HG03575 (cell line): Measurements from ENCODE around the gene DHRS12.

Experiments
- ATAC-seq: cut with Tn5 transposase; IDR thresholded peaks from one replicate; pipeline ENCODE4 v1.9.1; 2021; ENCODE audit not compliant: unreplicated experiment, insufficient number of reproducible peaks, low FRiP score; ENCODE audit errors: extremely low read depth

Gene DHRS12, protein sequence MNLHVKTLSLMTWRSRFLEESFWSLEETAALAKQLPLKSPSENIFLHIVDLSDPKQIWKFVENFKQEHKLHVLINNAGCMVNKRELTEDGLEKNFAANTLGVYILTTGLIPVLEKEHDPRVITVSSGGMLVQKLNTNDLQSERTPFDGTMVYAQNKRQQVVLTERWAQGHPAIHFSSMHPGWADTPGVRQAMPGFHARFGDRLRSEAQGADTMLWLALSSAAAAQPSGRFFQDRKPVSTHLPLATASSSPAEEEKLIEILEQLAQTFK

DNA sequence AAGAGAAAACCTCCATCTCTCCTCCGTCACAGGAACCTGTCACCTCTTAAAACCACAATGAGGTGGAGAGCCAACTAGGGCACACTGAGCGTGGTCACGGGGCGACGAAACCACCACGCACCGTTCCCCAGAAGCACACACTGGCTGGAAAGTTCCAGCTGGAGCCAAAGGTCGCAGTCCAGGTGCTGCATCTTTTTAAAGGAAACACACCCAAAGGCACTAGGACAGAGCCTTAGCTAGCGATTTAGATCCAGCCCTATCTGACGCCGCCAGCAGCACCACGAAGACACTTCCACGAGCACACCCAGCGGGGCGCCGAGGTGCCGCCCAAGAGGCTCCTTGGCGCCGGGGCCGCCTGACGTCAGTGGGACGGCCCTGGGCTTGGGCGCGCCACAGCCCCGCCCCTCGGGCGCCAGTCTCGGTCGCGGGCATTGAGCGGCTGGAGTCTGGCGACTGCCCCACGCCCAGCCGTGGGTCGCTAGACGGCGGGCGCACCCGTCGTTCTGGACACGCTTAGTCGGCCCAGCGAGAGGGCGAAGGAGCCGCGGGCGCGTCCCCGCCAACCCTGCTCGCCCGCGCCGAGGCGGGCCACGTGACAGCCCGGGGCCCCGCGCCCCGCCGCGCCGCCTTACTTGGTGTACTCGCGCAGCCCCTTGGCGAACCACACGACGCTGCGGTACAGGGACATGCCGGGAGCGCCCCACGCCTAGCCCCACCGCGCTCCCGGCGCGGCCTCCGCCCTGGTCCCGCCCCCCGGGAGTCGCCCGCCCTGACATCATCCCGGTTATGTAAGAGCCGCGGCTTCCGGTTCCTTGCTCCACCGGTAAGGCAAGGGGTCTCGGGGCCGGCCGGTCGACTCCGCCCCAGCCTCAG is at the start of gene DHRS12:
Gene DHRS12 (minus strand): TSS at position 742 of the 873 bp plus-strand sequence. CDS start 4,504 bp downstream, outside the sequence.
- ATAC-seq: peak; percentile 55

- no peak for ATAC-seq
Measured at GRCh38 chr13:51849145-51850101, 45.5 kb upstream of the DHRS12 start.

- ATAC-seq: no peak
Measured at GRCh38 chr13:51848674-51849073, 44.7 kb upstream of the DHRS12 start.

DNA sequence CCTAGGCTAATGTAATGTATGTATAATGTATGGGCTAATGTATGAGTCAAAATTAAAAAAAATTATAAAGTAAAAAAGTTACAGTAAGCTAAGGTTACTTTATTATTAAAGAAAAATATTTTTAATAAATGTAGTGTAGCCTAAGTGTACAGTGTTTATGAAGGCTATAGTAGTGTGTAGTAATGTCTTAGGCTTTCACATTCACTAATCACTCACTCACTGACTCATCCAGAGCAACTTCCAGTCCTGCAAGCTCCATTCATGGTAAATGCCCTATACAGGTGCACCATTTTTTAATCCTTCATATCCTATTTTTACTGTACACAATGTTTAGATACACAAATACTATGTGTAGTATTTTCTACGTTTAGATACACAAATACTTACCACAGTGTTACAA is 42.8 kb upstream of the DHRS12 start:
- no peak for ATAC-seq

GRCh38 chr13:51845574-51846318 is 41.8 kb upstream of the DHRS12 start:
- ATAC-seq: no peak

GRCh38 chr13:51844862-51845573 is 41.1 kb upstream of the DHRS12 start, which contains the start of gene TMEM272:
TSS of gene TMEM272 (minus strand) at chr13:51845177. CDS start at chr13:51838530, 6,647 bp downstream.
- no peak for ATAC-seq

DNA sequence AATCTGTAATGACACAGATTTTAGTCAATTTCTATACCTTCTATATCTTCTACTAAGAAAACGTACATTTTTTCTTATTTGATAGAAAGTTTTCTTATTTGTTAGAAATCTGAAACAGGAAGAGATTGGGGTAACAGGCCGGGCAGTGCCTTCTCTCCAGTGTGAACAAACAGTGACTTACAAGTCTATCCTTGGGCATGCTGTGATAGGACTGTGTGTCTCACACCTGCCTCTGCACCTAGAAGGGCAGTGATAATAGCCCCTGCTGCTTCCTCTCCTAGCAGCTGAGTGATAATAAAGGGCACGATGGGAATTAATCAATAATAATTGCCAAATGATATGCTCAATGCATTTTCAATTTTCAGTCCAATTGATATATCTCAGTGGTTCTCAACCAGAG is 39.6 kb upstream of the DHRS12 start:
- no peak for ATAC-seq

GRCh38 chr13:51841732-51842131 is 37.8 kb upstream of the DHRS12 start:
- ATAC-seq: no peak

DNA sequence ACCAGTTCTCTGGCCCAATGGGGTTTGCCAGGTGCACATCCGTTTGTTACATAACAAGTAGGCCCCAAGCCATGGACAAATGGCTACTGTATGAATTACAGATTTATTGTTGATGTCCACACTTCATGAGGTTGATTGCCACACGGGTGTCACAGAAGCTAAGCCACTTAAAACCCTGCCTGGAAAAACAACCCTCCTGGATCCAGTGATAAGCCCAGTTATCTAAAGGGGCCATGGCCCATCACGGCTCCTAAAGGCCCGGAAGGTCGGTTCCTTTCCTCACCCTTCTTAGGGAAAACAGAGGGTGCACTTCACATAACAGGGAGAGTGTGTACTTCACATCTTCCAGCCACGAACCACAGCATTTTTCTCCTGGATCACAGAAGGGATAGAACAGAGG is 37.0 kb upstream of the DHRS12 start:
- no peak for ATAC-seq

GRCh38 chr13:51839711-51840540 is 36.0 kb upstream of the DHRS12 start:
- no peak for ATAC-seq

GRCh38 chr13:51838240-51838846 is 34.4 kb upstream of the DHRS12 start:
- ATAC-seq: no peak

DNA sequence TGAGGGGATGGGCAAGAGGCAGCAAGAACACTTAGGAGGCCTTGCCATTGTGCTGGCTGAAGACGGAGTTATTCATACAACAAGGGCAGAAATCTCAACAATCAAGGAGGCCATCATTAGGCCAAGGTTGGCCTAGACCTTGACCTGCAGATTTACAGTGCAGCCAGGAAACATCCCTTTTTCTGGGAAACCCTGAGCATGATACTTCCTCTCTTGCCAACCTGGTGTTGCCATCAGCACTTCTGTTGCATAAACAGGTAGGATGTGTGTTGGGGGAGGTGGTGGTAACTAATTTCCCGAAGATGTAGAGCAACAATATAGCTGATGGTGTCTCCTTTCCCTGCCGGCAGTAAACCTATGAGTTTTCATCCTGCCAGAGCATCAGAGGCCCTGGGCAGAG is 33.1 kb upstream of the DHRS12 start:
- no peak for ATAC-seq

DNA sequence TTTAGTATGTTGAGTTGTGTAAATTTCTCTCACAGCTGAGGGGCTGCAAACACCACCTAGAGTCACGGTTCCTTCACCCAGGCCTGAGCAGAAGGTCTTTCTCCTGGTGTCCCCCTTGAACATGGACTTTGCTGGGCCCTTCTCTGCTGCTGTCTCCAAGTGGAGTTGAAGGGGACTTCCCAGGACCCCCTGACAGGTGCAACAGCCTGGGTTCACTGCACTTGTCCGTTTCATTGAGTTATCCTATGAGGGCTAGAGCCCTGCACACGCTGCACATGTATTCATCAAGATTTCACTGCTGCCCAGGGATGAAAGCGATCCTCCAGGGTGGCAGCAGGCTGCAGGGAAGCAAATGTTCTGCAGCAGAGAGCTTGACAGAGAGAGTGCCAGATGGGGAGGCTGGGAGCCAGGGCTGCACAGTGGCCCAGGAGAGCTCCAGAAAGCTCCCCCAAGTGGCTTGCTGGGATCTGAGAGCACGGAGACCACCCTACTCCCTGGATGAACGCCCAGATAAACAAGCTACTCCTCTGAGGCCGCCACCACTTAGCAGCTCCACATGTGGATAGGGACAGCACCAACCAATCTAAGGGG is 30.7 kb upstream of the DHRS12 start:
- ATAC-seq: no peak

DNA sequence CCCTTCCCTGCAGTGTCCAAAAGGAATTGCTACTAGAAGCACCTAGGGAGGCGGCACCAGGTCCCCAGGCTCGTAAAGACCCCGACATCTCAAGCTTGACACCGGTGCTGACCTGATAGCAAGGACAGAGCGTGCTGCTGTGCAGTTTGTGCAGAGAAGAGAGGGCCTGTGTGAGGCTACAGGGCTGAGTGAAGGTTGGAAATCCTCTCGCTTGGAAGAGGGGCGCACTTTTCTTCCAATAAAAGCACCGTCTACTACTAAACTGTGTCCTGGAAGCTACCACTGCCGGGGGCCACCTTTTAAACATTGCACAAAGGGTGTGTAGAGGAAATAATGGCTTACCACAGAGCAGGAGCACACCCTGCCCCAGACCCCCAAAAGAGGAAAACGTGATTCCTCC is 30.0 kb upstream of the DHRS12 start:
- ATAC-seq: no peak

- no peak for ATAC-seq
Measured at GRCh38 chr13:51832471-51833152, 28.6 kb upstream of the DHRS12 start.

GRCh38 chr13:51831519-51831918 is 27.6 kb upstream of the DHRS12 start:
- ATAC-seq: no peak
